Muscle of back (tissue), 11 donors: Measurements from ENCODE around the gene DIPK1B. TPM values are rescaled to one million over a fixed set of nuclear protein-coding genes. Genes with fewer than 3 reads are reported as not detected.
"Not testable (repeated sequence)": the region's sequence is repeated elsewhere in the genome, so short reads cannot be mapped to it uniquely, and the experiment has no call there.

ENCODE experiments used
- DNase-seq, 3 donors: peaks; one replicate each; pipeline versions ENCODE4 v3.0.0 to v3.0.0-alpha.2; 2013
- polyA plus RNA-seq, 10 donors: library from polyadenylated mRNA; unstranded; fragments of 120-200 nt; gene quantifications; one replicate each; pipeline ENCODE4 v1.2.1, GENCODE V29; 2013; ENCODE audit not compliant: insufficient read length in 10 of 10

DIPK1B gene
- polyA plus RNA-seq, 10 donors: 12.0 to 23.5 (median 15.4) TPM

DNA sequence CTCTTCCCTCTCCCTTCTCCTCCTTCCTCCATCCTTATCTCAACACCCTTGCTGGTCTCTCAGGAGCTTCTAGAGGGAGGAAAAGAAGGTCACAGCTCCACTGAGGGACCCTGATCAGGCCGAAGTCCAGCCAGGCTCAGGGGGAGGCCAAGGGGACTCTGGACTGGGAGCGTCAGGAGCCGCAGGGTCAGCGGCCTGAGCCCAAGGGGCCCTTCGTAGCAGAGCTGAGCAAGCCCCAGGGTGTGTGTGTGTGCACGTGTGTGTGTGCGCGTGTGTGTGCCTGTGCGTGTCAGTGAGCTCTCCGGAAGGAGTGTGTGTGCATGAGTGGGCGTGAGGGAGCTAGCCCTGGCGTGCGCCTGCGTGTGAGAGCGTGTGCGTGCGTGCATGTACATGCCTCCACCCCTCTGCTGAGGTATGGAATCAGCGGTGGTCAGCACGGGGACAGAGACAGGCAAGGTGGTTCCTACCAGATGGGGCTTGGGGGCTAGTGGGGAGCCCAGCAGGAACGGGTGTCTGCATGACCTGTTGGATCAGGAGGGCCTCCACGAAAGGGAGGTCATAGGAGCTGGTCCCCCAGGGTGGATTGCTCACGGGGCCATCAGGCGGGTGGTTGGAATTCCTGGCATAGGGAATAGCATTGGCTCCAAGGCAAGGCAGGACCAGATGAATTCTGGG lies 15.1 kb upstream of the DIPK1B start:
- DNase-seq: no peak

DNA sequence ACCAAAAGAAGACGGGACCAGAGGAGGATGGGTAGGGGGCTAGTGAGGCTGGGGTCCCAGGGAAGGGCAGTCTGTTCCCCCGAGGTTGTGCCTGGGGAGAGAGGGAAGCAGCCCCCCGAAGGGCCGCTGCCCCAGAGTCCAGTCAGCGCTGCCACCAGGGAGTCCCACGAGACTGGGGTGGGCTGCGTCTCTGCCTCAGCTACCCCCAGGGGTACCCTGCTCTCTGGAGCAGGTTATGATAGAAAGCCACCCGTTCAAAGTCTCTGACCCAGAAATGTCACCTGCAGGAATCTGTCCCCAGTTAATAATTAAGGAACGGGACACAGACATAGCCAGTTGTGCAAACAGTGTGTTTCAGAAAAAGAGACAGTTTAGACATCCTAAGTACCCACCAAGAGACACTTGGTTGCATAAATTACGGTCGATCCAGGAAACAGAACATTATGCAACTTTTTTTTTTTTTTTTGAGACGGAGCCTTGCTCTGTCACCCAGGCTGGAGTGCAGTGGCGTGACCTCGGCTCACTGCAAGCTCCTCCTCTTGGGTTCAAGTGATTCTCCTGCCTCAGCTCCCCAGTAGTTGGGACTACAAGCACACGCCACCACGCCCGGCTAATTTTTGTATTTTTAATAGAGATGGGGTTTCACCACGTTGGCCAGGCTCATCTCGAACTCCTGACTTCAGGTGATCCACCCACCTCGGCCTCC lies 14.4 kb upstream of the DIPK1B start:
- no peak for DNase-seq

DNA sequence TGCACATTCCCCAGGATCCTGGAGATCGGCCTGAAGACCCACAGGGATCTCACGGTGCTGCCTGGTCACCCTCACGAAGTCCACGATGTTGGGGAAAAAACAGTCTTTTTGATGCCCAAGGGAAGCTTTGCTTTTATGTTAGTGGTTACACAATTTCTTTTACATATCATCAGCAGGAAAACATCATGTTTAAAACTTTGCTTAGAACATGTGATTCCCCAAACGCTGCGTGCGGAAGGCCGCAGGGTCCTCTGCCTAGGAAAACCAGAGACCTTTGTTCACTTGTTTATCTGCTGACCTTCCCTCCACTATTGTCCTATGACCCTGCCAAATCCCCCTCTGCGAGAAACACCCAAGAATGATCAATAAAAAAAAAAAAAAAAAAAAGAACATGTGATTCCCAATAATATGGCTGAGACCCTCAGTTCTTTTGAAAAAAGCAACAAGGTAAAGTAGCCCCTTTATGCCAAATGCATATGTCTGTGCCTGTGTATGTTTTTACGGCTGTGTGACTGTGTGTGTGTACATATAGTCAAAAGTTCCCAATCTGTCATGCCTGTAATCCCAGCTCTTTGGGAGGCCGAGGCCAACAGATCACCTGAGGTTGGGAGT lies 13.6 kb upstream of the DIPK1B start:
- no peak for DNase-seq

DNA sequence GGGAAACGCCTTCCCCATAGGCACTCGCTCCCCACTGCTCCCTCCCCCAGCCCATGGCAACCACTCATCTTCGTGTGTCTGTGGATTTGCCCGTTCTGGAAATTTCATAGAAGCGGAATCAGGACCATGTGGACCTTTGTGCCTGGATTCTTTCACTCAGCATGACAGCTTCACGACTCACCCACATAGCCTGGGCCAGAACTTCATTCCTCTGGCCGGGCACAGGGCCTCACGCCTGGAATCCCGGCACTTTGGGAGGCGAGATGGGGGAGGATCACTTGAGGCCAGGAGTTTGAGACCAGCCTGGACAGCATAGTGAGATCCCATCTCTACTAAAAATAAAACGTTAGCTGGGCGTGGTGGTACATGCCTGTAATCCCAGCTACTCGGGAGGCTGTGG lies 12.1 kb upstream of the DIPK1B start:
- DNase-seq: no peak

DNA sequence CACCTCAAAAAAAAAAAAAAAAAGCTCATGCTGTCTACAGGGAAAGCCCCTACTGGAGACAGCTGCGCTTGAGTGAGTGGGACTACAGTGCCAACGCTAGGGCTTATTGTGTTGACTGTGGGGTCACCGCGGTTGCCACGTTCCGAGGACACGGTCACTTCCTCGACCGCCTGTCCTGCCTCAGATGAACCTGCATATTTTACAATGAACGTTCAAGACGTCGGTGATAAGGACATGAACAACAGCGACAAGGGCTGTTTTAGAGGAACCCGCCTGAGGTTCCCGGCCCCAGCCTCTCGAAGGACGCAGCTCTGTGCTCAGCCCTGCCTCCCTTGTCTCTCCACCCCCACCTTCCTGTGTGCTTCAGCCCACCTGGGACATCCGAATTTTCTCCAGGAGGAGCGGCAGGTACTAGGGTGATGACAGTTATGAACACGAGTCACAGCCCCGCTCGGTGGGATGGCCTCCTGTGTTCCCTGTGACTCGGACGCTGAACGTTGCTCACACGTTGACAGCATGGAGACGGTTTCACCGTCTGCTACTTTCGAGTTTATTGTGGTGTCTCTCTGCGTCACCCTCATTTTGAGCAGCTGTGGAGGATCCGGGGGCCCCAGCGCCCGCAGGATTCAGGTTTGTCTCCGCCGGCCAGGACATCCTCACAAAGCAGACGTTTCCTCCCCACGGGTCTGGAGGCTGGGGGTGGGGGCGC lies 11.3 kb upstream of the DIPK1B start:
- DNase-seq: peak in 1 of 3 donors; percentile 35

DNA sequence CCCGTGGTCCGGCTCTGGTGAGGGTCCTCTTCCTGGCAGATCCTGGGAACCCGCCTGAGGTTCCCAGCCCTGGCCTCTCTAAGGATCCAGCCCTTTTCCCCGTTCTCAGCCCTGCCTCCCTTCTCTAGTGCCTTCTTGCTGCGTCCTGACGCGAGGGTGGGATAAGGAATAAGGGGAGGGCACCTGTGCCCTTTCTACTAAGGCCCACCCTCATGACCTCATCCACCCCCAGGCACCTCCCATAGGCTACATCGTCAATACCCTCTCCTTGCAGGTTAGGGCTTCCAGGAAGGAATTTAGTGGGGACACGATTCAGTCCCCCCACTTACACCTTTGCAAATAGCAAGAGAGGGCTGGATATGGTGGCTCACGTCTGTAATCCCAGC lies 10.7 kb upstream of the DIPK1B start:
- DNase-seq: no peak

DNA sequence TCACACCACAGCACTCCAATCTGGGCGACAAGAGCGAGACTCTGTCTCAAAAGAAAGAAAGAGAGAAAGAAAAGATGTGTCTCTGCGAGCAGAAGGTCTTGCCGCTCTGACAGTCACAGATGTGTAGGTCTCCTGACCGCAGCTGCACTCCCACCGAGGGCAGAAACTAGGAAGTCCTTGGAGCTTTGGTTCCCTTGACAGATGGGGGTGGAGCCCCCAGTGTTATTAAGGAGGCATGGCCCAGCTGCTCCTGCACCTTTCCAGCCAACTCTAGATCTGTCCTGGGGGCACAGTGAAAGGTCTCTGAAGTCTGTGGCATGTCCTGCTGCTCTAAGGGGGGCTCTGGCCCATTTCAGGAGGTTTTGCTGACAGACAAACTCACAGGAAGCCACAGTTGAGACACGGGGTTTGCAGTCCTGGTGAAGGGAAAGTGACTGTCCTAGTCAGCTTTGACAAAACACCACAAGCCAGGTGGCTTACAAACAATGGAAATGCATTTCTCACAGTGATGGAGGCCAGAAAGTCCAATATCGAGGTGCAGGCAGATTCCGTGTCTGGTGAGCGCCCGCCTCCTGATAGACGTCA lies 9.0 kb upstream of the DIPK1B start:
- no peak for DNase-seq

DNA sequence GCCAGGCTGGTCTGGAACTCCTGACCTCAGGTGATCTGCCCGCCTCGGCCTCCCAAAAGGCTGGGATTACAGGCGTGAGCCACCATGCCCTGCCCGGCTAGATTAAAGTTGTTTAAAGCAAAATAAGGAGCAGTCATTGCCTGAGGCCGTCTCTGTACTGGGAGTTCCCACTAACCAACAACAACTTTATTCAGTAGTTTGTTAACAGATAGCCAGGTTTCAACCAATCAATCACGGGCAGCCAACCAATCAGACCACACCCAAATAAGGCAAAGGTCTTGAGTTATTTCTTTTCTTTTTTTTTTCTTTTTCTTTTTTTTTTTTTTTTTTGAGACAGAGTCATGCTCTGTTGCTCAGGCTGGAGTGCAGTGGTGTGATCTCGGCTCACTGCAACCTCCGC lies 7.6 kb upstream of the DIPK1B start:
- DNase-seq: not testable (repeated sequence)

DNA sequence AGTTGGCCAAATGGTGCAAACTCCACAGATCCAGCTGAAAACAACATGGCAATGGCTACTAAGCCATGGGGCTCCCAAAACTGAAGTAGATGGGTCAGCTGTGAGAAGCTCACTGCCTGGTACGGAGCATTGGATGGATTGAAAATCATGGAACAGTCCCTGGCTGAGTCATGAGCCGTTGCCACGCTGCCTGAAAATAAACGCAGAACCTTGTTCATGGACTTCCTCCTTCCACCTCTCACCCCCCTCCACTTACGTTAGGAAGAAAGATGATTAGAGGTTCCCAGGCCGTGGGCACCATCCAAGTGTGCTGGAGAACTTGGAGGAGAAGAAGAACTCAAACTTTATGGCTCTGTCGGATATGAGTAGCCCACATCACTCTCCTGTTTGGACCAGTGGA lies 6.8 kb upstream of the DIPK1B start:
- no peak for DNase-seq

DNA sequence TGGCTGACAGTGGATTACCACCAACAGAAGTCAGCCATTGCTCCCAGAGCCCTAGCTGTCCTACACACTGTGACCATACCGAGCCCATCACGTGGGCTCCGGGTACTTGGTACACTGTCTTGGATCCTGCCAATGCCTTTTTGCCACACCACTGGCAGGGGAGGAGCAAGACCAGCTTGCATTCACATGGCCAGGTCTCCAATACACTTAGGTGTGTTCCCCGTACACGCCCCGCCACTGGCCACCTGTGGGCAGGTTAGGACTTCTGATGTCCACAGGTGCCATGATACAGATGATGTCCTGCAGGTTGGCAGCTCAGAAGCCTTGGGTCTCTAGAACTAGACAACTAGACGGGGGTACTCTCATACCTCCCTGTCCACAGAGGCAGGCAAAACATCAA lies 5.4 kb upstream of the DIPK1B start:
- DNase-seq: no peak

DNA sequence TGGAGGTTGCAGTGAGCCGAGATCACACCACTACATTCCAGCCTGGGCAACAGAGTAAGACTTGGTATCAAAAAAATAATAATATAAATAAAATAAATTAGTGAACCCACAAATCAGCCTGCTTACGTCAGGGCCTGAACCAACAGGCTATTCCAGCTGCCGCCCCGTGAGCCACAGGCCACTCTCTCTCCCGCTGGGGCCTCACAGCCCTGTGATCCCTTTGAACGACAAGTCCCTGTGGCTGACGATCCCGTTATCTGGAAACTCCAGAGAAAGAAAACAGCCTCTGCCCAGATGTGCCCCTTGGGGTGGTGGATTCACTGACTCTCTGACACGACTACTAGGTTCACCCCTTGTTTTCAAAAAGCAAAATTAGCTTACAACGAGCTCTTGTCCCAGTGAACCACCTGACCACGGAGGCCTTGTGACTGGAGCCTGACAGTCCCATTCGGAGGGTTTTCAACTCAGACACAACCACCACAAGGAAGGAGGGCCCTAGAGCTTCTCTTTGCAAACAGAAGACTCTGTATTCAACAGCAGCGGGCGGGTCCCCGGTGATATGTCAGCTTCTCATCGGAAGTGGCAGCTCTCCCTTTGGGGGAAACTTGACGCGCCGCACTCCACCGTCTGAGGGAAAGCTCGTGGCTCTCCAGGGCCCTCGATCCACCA lies 4.4 kb upstream of the DIPK1B start:
- DNase-seq: no peak

DNA sequence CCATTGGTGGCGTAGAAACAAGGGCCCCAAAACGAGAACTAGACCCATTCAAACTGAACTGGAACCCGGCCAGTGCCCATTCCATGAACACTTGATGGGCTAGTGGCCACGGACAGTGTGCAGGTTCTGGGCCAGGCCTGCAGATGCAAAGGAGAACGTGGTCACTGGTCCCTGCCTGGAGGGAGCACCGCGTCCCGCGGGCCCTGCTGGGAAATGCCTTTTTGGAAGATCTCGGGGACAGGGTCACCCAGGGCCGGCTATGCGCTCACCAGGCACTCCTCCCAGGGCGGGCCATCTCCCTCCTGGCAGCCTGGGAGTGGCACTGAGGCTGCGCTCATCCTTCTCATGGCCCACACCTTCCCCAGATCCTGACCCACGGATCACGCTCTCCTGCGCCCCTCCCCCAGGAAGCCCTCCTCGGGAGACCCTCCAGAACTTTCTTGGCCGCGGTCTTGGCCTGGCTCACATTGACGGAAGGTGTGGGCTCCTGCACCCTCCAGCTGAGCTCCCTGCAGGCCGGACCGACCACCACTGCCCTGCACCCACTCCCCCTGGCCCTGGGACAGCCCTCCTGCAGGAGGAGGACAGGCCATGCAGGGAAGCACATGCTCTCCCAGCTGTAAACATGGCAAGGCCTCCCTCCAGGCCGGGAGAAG lies 2.8 kb upstream of the DIPK1B start:
- no peak for DNase-seq

DNA sequence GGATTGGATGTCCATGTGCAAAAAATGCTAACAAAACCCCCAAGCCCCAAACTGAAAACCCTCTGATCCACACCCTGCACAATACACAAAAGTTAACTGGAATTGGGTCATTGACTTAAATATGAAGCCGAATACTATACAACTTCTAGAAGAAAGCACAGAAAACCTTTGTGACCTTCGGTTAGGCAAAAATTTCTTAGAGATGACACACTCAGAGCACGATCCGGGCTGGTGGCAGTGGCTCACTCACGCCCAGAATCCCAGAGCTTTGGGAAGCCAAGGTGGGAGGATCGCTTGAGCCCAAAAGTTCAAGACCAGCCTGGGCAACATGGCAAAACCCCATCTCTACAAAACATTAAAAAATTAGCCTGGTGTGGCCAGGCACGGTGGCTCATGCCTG lies 1.8 kb upstream of the DIPK1B start:
- no peak for DNase-seq

DNA sequence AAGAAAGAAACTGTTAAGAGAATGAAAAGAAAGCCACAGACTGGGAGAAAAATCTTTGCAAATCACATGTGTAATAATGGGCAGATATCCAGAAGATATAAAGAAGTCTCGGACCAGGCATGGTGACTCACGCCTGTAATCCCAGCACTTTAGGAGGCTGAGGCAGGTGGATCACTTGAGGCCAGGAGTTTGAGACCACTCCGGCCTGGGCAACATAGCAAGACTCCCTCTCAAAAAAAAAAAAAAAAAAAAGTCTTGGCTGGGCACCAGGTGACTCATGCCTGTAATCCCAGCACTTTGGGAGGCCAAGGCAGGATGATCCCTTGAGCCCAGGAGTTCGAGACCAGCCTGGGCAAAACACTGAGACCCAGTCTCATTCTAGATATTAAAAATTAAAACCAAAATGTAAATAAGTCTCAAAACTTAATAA lies 1.1 kb upstream of the DIPK1B start:
- DNase-seq: peak in 1 of 3 donors; percentile 45

DNA sequence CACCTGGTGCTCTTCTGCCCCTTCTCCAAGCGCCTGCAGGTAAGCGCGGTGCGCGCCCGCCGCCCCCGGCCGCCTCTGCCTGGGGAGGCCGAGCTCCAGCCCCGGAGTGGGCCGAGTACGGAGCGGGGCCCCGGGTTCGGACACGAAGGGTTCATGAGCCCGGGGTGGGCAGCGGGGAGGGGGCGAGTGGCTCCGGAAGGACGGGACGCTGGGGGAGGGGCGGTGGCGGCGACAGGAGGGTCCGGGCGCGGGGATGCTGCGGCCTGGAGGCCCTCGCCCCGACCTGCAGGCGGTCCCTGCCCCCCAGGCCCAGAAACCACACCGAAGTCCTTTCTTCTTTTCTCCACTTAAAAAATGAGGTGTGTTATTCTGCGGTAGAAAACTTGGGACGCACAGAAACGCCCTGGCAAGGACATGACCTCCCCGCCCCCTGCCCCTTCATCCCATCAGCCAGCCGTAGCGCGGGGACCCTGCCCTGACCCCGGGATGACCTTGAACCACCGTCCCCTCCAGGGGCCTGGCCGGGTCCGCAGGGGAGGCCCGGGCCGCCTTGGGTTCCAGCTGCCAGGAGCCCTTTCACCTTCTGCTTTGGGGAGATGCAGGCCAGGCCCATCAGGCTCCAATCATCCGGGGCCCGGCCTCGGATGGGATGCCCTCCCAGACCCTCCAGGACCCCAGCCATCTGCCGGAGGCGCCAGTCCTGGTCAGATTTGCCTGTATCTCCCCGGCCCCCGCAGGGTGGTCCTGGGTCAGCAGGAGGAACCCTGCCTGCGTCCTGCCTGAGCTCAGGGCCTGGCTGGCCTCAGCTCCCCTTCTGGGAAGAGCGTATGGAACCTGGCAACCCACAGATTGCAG lies 545 bp downstream of the DIPK1B start:
- DNase-seq: no peak

DNA sequence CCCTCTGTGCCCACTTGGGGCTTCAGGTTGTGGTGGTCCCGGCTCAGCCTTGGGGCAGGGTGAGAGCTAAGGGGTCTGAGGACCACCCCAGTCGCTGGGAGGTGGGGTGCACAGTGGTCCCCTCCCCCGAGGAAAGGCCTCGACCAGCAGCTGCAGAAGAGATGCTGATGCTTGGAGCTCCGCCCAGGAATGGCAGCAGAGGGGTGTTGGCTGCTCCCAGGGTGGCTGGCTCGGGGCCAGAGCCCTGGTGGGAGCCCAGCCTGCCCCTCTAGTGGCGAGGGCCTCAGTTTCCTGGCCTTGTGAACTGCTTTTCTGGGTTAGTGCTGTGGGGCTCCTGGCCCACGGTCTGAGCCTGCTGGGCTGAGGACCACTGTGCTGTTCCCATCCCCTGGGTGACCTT lies 1.2 kb downstream of the DIPK1B start:
- peak in 1 of 3 donors; percentile 57 for DNase-seq

DNA sequence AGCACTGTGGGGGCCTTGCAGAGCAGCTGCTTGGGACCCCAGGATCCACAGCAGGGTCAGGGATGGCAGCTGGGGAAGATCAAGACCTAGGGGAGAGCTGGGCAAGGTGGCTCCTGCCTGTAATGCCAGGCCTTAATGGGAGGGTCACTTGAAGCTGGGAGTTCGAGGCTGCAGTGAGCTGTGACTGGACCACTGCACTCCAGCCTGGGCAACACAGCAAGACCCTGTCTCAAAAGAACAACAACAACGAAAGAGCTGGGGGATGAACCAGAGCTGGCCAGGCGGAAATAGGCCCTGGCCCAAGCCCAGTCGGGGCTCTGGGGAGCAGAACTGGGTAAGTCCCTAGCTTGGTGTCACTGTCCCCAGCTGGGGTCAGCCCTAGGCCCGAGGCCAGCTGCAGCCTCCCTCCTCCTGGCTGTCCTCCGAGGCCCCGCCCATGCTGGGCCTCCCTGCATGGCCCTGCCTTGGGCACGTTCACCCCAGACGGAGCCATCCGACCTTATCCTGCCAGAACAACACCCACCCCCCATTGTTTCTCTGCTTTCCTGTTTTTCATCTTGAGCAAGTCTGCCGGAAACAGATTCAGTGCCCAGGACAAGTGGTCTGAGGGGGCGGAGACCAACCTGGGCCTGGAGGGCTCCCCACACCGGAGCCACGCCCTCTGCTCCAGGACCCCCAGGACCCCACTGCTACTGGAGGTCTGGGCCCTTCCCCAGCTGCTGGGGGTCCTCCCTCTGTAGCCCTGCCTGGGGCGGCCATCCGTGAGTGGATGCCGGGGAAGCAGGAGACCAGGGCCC lies 1.9 kb downstream of the DIPK1B start:
- no peak for DNase-seq

DNA sequence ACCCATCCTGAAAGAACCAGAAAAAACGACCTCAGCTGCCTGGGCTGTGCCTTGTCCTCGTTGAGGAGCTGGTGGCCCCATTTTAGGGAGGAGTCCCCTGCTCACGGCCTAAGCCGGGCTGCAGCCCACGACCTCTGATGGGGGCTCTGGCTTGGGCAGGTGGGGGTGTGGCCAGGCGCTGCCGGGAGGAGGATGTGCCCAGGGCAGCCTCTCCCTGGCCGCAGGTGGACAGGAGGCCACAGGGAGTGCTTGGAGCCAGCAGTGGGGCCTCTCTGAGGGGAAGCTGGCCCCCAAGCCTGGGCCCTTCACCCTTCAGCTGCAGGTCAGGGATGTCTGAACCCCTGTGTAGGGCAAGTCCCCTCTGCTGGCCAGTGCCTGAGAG lies 2.5 kb downstream of the DIPK1B start:
- DNase-seq: no peak

DNA sequence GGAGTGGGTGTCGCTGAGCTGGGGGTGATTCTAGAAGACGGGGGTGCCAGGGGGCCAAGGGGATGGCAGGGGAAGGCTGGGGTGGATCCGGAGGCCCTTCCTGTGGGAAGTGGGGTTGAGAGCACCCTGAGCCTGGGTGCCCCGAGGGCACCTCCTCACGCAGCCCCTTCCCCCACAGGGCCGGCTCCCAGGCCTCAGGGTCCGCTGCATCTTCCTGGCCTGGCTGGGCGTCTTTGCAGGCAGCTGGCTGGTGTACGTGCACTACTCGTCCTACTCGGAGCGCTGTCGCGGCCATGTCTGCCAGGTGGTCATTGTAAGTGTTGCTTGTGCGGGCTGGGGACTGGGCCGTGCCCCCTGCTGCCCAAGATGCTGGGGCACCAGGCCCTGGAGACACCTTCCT lies 5.0 kb downstream of the DIPK1B start:
- DNase-seq: no peak
